Activated CD4-positive, alpha-beta T cell treated with anti-CD3 and anti-CD28 coated beads, Interleukin-10, Interleukin-2, amounts not matched to agents 100 ng/mL and 50 ng/mL, durations not matched to agents 16 hours and 8 hours (primary cell): ENCODE data around the gene ZP3.
"Not testable (repeated sequence)": the region's sequence is repeated elsewhere in the genome, so short reads cannot be mapped to it uniquely, and the experiment has no call there.

Experiments used
- DNase-seq: peaks from one replicate; pipeline ENCODE4 v3.0.0-alpha.2; 2020

ZP3 gene

DNA sequence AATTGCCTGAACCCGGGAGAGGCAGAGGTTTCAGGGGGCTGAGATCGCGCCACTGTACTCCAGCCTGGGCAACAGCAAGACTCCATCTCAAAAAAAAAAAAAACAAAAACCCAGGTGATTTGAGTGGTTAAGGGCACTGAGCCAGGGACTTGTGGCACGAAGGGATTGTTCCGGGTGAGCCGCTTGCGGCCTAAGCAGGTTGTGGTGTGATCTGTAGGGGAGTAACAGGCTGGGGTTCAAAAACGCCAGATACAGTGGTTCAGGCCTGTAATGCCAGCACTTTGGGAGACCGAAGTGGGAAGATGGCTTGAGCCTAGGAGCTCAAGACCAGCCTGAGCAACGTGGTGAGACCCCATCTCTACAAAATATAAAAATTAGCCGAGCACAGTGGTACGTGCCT is 19.1 kb downstream of the ZP3 start:
- DNase-seq: not testable (repeated sequence)

DNA sequence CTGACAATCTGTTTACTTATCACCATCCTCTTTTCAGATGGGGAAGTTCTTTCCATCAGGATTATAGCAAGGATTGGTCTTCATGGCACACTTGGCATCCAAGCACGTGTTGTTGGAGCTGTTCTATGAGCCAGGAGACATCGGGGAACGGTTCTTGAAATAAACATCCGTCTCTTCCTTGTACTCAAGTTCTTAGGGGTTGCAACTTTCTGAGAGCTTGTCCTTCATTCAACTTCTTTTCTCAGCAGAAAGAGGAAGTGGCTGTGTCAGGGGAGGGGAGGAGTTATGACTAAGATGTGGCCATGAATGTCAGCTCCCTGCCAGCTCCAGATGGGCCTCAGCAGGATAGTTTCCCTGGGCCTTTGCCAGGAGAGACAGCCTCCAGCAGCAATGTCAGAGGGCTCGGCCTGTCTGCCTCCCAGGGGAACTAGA is 20.8 kb downstream of the ZP3 start:
- DNase-seq: peak; percentile 65

GRCh38 chr7:76457017-76457416 is 32.3 kb downstream of the ZP3 start:
- not testable (repeated sequence) for DNase-seq

DNA sequence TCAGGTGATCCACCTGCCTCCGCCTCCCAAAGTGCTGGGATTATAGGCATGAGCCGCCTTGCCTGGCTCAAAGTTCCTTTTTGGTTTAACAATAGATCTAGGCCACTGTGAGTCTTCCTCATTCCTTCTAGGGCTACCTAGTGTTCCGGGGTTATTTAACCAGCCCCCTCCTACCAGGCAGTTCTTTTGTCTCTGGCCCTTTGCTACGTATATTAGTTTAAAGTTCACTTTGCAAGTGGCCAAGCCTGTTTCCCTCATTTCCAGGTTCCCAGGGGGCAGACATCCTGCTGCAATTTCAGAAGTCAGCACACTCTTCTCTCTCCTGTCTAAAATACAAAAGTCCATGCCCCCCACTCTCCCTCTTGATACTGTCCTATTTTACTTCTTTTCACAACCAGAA is 33.8 kb downstream of the ZP3 start:
- not testable (repeated sequence) for DNase-seq

DNA sequence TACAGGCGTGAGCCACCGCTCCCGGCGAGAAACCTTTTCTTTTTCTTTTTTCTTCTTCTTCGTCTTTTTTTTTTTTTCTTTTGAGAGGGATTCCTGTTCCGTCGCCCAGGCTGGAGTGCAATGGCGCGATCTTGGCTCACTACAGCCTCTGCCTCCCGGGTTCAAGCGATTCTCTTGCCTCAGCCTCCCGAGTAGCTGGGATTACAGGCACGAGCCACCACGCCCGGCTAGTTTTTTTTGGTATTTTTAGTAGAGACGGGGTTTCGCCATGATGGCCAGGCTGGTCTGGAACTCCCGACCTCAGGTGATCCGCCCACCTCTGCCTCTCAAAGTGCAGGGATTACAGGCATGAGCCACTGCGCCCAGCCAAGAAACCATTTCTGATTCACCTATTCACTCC is 36.0 kb downstream of the ZP3 start:
- not testable (repeated sequence) for DNase-seq

DNA sequence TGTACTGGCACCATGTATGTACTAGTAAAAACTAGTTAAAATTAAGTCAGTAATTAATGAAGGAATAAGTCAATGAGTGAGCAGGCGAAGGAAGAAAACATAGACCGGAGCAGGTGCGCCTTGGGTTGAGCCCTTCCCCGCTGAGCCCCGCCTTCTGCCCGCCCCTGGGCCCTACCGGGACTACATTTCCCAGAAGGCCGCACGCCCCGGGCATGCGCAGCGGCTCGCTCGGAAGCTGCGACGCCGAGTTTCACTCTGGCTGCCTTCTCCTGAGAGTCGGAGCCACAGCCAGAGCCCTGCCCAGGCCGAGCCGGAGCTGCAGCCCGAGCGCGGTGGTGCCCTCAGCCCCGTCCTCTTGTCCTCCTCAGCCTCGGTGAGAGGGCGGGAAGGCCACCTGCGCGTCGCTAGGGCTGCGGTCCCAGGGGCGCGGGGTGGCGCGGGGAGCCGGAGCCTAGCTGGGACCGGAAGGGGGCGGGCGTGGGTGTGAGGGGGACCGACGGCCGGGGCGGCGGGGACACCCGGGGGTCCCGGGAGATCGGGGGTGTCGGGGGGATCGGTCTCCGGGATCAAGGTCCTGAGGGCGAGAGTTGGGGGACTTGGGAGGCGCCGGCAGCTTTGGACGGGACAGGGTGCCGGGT is 36.8 kb downstream of the ZP3 start, which contains the start of gene DTX2:
Gene DTX2, plus strand, starts transcription at position 246 of the 638 bp plus-strand sequence. CDS start 18,801 bp downstream, outside the sequence.
- DNase-seq: peak; percentile 38

DNA sequence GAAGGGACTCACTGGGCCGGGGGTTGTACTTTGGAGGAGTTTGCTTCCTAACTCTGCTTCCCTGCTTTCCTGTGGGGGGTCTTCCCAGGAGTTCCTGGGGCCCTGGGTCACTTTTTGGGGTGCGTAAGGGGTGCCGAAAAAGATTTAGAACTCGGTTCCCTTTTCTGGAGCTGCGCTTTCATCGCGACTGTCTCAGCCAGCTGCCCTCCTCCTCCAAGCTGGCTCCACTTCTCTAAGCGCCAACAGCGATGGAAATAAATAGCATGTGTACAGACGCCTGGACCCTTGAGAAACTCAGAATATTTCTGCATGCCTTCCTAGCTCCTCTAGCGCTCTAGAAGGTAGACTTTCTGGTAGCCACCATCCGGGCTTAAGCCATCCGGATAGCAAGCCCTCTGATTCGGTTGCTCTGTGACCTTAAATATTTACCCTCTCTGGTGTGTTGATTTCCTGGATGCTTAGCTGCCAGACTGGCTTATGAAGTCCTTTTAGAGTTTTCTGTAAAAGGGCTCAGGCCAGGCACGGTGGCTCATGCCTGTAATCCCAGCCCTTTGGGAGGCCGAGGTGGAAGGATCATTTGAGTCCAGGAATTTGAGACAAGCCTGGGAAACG is 37.6 kb downstream of the ZP3 start:
- DNase-seq: not testable (repeated sequence)

DNA sequence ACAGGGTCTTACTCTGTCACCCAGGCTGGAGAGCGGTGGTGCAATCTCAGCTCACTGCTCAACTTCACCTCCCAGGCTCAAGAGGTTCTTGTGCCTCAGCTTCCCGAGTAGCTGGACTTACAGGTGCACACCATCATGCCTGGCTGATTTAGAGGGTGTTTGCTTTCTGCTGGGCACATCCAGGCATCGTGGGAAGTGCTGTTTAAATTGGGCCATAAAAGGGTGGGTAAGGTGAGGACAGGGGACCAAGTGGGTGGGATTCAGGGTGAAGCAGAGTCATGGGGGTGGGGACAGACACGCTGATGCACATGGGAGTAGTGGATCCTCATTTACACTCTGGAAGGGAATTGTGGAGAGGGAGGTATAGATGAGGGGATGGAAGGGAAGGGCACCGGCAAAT is 40.2 kb downstream of the ZP3 start:
- DNase-seq: not testable (repeated sequence)

DNA sequence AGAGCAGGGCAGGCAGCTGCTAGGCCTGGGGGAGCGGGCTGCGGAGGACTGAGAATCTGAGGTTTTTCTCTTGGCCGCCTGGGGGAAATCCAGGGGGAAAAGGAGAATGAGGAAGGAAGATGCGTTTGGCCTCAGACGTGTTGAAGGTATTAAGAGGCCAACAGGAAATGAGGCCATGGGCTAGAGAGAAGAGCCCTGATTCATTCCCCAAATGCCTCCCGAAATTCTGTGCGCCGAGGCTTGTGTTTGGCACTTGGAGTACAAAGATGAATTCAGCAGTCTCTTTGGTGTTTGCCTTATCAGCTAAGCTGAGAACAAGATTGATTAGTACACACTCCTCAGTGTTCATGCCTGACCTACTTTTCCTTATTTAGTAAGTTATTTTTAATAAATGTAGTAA is 41.2 kb downstream of the ZP3 start:
- not testable (repeated sequence) for DNase-seq

DNA sequence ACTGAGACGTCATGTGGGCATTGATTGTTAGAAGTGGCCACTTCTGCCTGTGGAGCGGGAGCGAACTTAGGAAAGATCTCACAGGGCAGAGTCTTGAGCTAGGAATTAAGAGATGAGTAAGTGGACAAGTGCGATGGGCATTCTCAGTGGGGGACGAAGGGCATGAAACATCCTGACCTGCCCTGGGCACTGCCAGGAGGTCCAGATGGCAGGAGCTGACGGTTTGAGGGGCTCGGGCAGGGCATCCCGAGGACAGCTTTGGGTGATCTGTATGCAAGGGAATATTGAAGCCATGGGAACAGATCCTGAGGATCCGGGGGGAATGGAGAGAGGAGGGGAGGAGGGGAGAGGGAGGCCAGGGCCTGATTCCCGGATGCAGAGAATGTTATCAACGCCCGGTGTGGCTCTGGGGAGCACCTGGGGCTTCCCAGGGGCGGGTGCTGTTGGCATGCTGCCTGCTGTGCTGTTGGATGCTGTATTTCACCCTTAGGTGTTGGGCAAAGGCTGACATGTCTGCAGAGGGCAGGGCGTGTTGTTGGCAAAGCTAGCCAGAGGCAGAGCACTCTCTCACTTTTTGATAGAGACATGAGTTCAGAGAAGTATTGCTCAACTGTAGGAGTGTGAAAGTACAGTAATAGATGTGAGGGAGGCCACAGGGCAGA is 43.1 kb downstream of the ZP3 start:
- not testable (repeated sequence) for DNase-seq

GRCh38 chr7:76471556-76472221 is 46.9 kb downstream of the ZP3 start:
- not testable (repeated sequence) for DNase-seq

DNA sequence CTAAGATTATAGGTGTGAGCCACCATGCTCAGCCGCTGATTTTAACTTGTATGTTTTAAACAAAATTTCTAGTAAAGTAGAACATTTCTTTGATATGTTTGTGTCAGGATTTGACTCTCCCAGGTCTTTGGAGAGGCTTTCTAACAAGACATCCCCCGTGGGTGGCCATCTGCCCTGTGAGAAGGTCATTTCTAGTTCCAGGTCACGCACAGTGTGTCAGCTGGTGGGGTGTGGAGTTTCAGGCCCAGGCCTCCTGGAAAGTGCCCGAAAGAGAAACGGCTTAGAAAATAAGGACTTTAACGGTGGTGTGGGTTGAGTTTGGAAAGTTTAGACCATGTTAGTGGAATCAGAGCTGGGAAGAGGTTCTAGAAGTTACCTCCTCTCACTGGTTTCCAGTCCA is 48.3 kb downstream of the ZP3 start:
- not testable (repeated sequence) for DNase-seq

DNA sequence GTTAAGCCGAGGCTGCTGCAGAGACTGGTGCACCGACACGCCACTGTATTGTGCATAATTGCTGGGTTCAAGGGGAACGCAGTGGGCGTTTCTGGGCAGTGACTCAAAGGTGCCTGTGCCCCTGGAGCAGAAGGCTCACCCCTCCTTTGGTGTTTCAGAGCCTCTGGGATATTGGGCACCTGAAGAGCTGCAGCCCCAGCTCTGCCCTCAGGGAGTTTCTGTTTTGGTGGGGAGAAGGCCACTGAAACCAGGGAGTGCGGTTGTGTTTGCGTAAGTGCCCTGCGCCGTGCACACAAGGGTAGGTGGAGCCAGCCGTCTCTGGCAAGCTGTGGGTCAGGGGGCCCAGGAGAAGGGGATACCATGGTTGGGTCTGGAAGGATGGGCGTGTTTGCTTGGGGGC is 51.5 kb downstream of the ZP3 start:
- not testable (repeated sequence) for DNase-seq

DNA sequence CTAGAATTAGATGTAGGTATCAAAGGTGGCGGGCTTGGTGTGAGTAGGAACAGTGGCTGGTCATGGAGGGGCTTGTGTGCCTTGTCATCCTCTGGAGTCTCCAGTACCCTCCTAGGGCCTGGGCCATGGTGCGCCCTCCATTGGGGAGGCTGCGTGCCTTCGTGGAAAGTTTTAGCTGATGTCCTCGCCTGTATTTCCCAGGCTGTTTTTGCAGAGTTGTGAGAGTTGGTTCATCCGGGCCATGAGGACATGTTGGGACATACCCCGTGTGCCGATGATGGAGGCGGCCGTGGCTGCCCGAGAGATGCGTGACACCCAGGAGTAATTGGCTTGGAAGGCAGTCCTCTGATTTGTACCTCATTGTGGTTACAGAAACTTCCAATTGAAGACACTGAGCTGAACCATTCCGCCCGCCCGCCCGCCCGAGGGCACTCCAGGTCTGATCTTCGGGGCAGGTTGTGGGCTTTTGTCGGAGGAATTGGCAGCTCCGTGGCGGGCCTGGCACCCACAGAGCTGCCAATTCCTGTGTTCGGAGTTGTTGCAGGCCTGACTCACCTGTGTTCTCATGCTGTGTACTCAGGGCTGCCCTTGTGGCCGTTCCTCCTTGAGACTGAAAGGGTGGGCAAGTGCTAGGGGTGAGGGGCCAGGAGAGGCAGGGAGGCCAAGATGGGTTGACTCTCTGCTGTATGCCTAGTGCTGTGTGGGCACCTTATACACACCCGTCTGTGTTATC is 52.2 kb downstream of the ZP3 start:
- DNase-seq: not testable (repeated sequence)

GRCh38 chr7:76479628-76480027 is 54.9 kb downstream of the ZP3 start:
- DNase-seq: not testable (repeated sequence)

DNA sequence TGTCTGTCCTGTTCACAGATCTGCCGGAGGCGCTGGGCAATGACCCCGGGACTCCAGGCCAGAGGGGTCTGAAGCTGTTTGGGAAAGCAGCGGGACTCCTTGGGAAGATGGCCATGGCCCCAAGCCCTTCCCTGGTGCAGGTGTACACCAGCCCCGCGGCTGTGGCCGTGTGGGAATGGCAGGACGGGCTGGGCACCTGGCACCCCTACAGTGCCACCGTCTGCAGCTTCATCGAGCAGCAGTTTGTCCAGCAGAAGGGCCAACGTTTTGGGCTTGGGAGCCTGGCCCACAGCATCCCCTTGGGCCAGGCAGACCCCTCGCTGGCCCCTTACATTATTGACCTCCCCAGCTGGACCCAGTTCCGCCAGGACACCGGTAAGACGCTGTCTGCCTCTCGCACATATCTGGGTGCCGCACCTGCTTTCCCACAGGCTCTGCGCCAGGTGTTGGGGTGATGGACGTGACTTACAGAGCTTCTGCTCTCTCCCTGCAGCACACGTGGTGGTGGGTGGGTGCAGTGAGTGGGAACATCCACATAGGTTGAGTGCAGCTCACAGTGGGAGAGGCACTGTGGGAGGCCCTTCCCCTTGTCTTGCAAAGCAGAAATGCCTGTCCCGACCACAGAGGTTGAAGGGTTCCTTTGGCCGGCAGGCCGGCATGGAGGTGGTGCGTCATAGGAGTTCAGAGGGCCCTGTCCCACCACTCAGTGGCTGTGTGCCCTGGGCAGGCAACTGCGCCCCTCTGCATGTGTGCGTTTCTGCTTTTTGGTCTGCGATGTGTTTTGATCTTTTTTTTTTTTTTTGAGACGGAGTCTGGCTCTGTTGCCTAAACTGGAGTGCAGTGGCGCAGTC is 55.9 kb downstream of the ZP3 start:
- not testable (repeated sequence) for DNase-seq

DNA sequence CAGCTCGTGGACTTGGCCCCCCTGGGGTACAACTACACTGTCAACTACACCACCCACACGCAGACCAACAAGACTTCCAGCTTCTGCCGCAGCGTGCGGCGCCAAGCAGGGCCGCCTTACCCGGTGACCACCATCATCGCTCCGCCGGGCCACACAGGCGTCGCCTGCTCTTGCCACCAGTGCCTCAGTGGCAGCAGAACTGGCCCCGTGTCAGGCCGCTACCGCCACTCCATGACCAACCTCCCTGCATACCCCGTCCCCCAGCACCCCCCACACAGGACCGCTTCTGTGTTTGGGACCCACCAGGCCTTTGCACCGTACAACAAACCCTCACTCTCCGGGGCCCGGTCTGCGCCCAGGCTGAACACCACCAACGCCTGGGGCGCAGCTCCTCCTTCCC is 57.9 kb downstream of the ZP3 start:
- DNase-seq: not testable (repeated sequence)

GRCh38 chr7:76483081-76483480 is 58.3 kb downstream of the ZP3 start:
- DNase-seq: not testable (repeated sequence)

GRCh38 chr7:76484456-76484855 is 59.7 kb downstream of the ZP3 start:
- DNase-seq: not testable (repeated sequence)

GRCh38 chr7:76485822-76486610 is 61.3 kb downstream of the ZP3 start:
- DNase-seq: not testable (repeated sequence)

- DNase-seq: peak; percentile 53
These were observed 61.9 kb downstream of the ZP3 start for GRCh38 chr7:76486618-76487017.
